Pancreas (tissue), 10 donors: ENCODE data around the gene TMEM95. TPM values are rescaled to one million over a fixed set of nuclear protein-coding genes. Genes with fewer than 3 reads are reported as not detected.

Experiments
- ATAC-seq, 4 donors: fragments of 200-7000 bp; cut with Tn5 transposase; one replicate each; pipeline versions ENCODE4 v1.8.0 to v1.9.1; 2020; ENCODE audit warnings: mild to moderate bottlenecking in 4 of 4, moderate library complexity in 4 of 4
- DNase-seq, 6 donors: peaks; one replicate each; pipeline ENCODE4 v3.0.0-alpha.2; 2020
- FAIRE-seq: peaks from 2 replicates; lab custom pipeline; 2012; peaks lifted over from hg19 to GRCh38; lab: Jason Lieb, UNC
- H3K27ac ChIP-seq, 4 donors: fragments of 200-600 bp; sonication (generic); 1 replicate in 3 of 4; 2 replicates in 1 of 4; pipeline versions ENCODE4 v1.5.0 to v1.8.0; 2020
- H3K27me3 ChIP-seq, 4 donors: fragments of 200-600 bp; one replicate each; pipeline ENCODE4 v1.8.0; 2021
- H3K36me3 ChIP-seq, 3 donors: fragments of 200-600 bp; sonication (generic) in 1 of 3; one replicate each; pipeline versions ENCODE4 v1.5.0 to v1.8.0; 2020 to 2021
- H3K4me1 ChIP-seq, 3 donors: fragments of 200-600 bp; one replicate each; pipeline ENCODE4 v1.8.0; 2021
- H3K4me3 ChIP-seq, 4 donors: fragments of 200-600 bp; sonication (generic) in 2 of 4; one replicate each; pipeline versions ENCODE4 v1.5.0 to v1.8.0; 2020 to 2021
- H3K9me3 ChIP-seq, 4 donors: fragments of 200-600 bp; one replicate each; pipeline ENCODE4 v1.8.0; 2021
- CTCF ChIP-seq, 4 donors: fragments of 200-600 bp; sonication (generic) in 3 of 4; IDR thresholded peaks; one replicate each; pipeline versions ENCODE4 v1.5.0 to v1.8.0; 2021; ENCODE audit warnings: antibody characterized with exemption in 4 of 4
- WGBS, 2 donors: extraction: QIAGEN DNeasy Blood & Tissue Kit; methylation state at CpG; one replicate each; pipeline ENCODE4 v1.1.7; 2013; 5-methylcytosine and 5-hydroxymethylcytosine counted together
- intact Hi-C, 3 donors: fragments of 100-400 bp; cut with DNase I; formaldehyde crosslinking; loops; one replicate each; pipeline versions ENCODE4 v1.11.1 to v1.14.2; 2022
- polyA plus RNA-seq, 2 donors: library from polyadenylated mRNA; stranded (reverse); fragments of 200-250 nt; gene quantifications; one replicate each; pipeline ENCODE4 v1.2.3, GENCODE V29; 2013
- total RNA-seq, 6 donors: library from RNA; stranded (reverse); fragmentation: NEBNext Ultra II Directional in 4 of 6; extraction: Animal tissue kit (Norgen Biotek cat#: 25700) in 4 of 6; gene quantifications; one replicate each; pipeline versions ENCODE4 v1.2.1 to v1.2.4, GENCODE V29; 2021 to 2023
- donor health status: healthy with polysubstance abuse.
- donor health status: DM: no; HTN: no; CAD: no; lungs with moderate emphysema.
- donor health status: DM: no; HTN: no; CAD: no.
- donor health status: control.
- donor health status: control.
- donor health status: Bipolar disorder and iron deficiency.
- donor health status: DM: yes; HTN: yes; CAD: no.
- donor health status: DM: no; HTN: no; CAD: no.
- donor health status: DM: no; HTN: no; CAD: no.
- donor health status: DM: yes; HTN: yes; CAD: no.

Gene TMEM95
- total and polyA plus RNA-seq, 8 donors, result not detected

DNA sequence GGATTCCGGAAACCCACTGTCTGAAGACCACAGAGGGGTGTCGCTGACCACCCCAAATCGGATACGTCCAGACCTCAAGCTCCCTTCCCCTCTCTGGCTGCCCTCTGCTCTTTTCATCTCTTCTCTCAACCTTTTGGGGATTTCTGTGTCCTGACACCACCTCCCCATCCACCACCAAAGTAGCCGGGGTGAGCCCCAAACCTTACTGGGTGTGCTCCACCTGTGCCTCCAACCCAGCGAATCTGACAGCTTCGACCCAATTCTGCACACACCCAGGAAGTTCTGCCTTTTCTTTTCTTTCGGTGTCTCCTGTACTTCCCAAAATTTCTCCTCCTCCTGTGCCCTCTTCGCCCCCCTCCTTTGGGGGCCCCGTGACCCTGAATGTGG, 2.5 kb upstream of the TMEM95 start:
- Histone ChIP-seq H3K4me3 (peak overlapping the region; percentile 82 to 94 (median 88)), H3K9me3 (no peaks in the 10 kb centered on the region), H3K4me1 (peaks cover 7 to 21% (median 8%) of the 10 kb centered on the region in 3 donors), H3K36me3 (no peaks in the 10 kb centered on the region), H3K27ac (peak overlapping the region; percentile 95 to 99 (median 98)), H3K27me3 (no peaks in the 10 kb centered on the region)
- no peak for DNase-seq
- no peak for ATAC-seq
- 17% methylated on average over 10 of the region's 10 CpGs for WGBS, 2 donors
- no peak for FAIRE-seq
- peak in 3 of 4 donors; percentile 11 to 39 (median 27) for TF ChIP-seq CTCF (IDR thresholded peaks at IDR 0.05)
- intact Hi-C loops, result loop anchor here in 2 of 3 donors (10.0 kb wide), 3 partner anchors 82 to 232 kb away; partner anchors contain the start of genes FGF11 (in 2 of the 2), TMEM102 (in 2 of the 2), MPDU1 (in 1 of the 2) and TNFSF13 (in 1 of the 2)

GRCh38 chr17:7352910-7353635, 1.9 kb upstream of the TMEM95 start:
- FAIRE-seq (no peak), ATAC-seq (no peak), DNase-seq (peak in 3 of 6 donors; percentile 22 to 57 (median 40))
- Histone ChIP-seq H3K27ac (no peak overlapping the region), H3K4me1 (peaks cover 7 to 21% (median 8%) of the 10 kb centered on the region in 3 donors), H3K27me3 (no peaks in the 10 kb centered on the region), H3K9me3 (no peaks in the 10 kb centered on the region), H3K36me3 (no peaks in the 10 kb centered on the region), H3K4me3 (peak overlapping the region; percentile 82 to 94 (median 88))
- intact Hi-C loops, result loop anchor here in 2 of 3 donors (10.0 kb wide), 3 partner anchors 82 to 232 kb away; partner anchors contain the start of genes FGF11 (in 2 of the 2), TMEM102 (in 2 of the 2), MPDU1 (in 1 of the 2) and TNFSF13 (in 1 of the 2)
- 80 to 84% methylated on average over 37 of the region's 37 CpGs for WGBS, 2 donors
- TF ChIP-seq CTCF (IDR thresholded peaks at IDR 0.05), result no peak

GRCh38 chr17:7354262-7354843, 603 bp upstream of the TMEM95 start:
- ATAC-seq, result no peak
- Histone ChIP-seq H3K9me3 (no peaks in the 10 kb centered on the region), H3K27me3 (no peaks in the 10 kb centered on the region), H3K27ac (no peak overlapping the region), H3K4me3 (no peak overlapping the region), H3K4me1 (peaks cover 7 to 21% (median 8%) of the 10 kb centered on the region in 3 donors), H3K36me3 (no peaks in the 10 kb centered on the region)
- intact Hi-C loops, result loop anchor here in 2 of 3 donors (10.0 kb wide), 3 partner anchors 80 to 230 kb away; partner anchors contain the start of genes FGF11 (in 2 of the 2), TMEM102 (in 2 of the 2), MPDU1 (in 1 of the 2) and TNFSF13 (in 1 of the 2)
- no peak for DNase-seq
- WGBS, 2 donors, result 66 to 71% methylated on average over 9 of the region's 9 CpGs
- FAIRE-seq, result no peak
- TF ChIP-seq CTCF (IDR thresholded peaks at IDR 0.05), result no peak

- Histone ChIP-seq H3K4me1 (peaks cover 0 to 14% (median 8%) of the 10 kb centered on the region in 3 donors), H3K27ac (no peak overlapping the region), H3K9me3 (no peaks in the 10 kb centered on the region), H3K27me3 (no peaks in the 10 kb centered on the region), H3K36me3 (no peaks in the 10 kb centered on the region), H3K4me3 (no peak overlapping the region)
- intact Hi-C loops, result loop anchor here in 2 of 3 donors (10.0 kb wide), 3 partner anchors 79 to 229 kb away; partner anchors contain the start of genes FGF11 (in 2 of the 2), TMEM102 (in 2 of the 2), MPDU1 (in 1 of the 2) and TNFSF13 (in 1 of the 2)
- ATAC-seq, result no peak
- DNase-seq, result no peak
- no peak for TF ChIP-seq CTCF (IDR thresholded peaks at IDR 0.05)
- WGBS, 2 donors, result 71 to 77% methylated on average over 8 of the region's 8 CpGs
- FAIRE-seq, result no peak
Observed at GRCh38 chr17:7355573-7355972, 617 bp downstream of the TMEM95 start.
